Activated effector memory CD4-positive, alpha-beta T cell treated with Interleukin-2 at 50 U/mL for 16 hours (primary cell): ENCODE data around the gene HDHD2.
A peak's percentile ranks its signal among the peaks of the same experiment; 100 is the strongest.

Experiments used
- DNase-seq: peaks from one replicate; pipeline ENCODE4 v3.0.0-alpha.2; 2020

HDHD2 gene

DNA sequence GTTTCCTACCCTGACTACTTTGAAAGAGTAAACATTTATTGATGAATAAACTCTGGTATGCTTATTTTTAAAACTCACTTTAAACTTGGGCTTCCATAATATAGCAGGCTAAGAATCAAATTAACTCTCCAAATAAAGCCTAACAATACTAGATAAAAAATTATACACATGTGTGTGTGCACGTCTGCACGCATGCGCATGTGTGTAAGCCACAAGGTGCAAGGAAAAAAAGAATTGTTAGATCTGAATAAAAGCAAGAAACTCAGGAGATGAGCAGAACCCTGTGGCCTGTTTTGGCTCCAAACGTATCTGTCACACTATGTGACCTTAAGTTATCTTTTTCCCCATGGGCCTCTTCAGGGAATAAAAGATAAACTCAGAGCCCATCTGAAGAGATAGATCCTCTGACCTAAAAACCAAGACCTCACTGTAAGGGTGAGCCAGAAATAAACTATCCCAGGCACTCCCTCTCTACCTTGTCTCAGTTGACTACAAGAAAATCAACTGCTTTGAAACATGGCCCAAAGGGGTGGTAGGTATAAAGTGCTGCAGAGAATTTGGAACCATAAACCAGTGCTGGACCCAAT lies 6.3 kb downstream of the HDHD2 start:
- DNase-seq: no peak

DNA sequence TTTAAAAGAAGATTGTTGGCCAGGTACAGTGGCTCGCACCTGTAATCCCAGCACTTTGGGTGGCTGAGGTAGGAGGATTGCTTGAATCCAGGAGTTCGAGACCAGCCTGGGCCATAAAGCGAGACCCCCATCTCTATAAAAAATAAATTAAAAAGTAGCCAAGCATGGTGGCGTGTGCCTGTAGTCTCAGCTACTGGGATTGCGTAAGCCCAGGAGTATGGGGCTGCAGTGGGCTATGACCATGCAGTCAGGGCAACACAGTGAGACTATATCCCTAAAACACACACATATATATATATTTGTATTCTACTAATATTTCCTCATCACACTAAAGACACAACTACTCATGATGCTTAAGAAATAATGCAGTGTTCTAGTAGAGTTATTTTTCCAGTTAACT lies 7.1 kb downstream of the HDHD2 start:
- DNase-seq: no peak

DNA sequence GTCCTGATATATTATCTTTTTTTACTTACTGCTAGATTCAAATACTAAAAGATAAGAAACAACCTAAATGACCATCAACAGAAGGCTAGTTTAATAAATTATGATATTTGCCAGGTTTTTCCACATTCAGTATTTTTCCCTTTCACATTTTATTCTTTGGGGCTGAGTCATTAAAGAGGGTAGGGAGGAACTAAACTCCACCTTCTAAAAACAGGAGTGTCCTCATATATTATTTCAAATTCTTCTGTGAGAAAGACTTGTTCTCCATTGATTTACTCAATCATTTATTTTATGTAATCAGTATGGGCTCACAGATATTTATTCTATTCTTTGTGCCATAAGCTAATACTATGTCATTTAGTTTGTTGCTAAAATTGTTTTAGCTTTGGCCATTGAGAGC lies 9.0 kb downstream of the HDHD2 start:
- no peak for DNase-seq

DNA sequence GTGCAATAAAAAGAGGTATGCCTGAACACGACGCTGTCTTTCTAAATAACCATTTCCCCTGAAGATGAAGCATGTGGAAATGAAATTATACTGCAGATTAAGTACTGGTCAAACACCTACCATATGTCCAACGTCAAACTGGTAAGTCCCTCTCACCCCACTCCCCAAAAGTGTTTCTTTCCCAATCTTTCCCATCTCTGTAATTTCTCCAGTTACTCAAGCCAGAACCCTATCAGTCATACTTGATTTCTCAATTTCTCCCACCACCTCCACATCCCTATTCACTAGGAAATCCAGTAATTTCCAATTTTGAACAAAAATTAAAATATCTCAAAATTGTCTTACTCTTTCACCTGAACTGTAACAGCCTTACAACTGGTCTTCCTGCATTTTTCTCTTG lies 29.2 kb downstream of the HDHD2 start:
- DNase-seq: no peak

DNA sequence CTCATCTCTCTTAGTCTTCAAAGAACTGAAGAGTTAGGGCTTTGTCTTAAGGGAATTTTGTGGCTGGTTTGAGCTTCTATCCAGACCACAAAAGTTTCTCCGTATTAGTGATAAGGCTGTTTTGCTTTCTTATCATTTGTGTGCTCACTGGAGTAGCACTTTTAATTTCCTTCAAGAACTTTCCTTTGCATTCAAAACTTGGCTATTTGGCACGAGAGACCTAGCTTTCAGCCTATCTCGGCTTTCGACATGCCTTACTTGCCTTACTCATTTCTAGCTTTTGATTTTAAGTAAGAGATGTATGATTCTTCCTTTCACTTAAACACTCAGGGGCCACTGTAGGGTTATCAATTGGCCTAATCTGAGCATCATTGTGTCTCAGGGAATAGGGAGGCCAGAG lies 29.9 kb downstream of the HDHD2 start:
- DNase-seq: no peak

DNA sequence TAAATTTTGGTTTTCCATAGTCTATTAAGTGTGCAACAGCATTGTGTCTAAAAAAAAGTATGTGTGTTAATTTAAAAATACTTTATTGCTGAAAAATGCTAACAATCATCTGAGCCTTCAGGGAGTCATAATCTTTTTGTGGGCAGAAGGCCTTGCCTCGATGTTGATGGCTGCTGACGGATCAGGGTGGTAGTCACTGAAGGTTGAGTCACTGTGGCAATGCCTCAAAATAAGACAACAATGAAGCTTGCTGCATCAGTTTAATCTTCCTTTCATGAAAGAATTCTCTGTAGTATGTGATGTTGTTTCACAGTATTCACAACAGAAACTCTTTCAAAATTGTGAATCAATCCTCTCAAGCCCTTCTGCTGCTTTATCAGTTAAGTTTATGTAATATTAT lies 31.3 kb downstream of the HDHD2 start:
- DNase-seq: no peak

DNA sequence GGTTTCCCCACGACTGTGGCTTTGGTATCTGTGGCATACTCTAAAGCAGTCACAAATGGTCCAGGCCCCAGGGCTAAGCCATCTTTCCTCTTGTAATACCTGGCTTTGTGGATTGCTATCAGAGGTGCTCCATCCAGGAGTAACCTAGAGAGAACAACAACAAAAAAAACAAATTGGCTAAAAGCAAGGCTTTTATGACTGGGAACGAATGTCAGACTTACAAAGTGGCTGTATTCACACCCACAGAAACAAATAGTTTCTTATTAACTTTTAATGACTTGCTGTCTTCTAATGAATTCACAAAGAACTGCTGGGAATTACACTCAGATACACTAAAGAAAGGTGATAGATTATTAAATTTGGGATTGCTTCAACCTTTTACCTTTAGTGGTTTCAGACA lies 35.1 kb downstream of the HDHD2 start:
- DNase-seq: no peak

DNA sequence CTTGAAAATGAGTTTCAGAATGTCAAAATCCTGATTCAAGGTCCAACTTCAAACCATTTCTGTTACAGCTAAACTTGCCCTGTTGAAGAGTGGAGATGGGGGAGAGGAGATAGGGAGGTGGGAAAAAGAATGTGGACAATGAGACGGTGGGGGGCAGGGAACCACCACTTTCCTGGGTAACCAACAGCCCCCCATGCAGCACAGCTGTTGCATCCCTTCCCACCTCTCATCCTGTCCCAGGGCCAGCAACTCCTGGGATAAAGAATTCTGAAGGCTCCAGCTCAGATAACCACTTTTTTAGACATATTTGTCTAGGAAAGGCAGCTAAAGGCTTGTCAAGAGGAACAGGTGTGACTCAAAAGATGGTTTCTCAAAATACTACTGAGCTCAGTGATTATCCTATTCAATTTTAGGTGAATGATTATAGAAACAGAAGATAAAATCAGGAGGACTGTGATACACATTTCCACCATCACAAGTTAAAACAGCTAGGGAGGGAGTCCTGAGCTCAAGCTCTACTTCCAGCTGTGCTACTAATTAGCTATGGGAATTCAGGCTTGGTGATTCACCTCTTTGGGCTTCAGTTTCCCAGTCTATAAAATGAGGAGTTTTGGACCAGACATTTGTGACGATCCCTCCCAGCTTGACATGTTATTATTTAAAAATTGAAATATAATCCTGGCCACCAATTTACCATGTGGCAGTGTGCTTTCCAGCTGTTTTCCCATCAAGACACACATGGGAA lies 36.3 kb downstream of the HDHD2 start:
- no peak for DNase-seq

DNA sequence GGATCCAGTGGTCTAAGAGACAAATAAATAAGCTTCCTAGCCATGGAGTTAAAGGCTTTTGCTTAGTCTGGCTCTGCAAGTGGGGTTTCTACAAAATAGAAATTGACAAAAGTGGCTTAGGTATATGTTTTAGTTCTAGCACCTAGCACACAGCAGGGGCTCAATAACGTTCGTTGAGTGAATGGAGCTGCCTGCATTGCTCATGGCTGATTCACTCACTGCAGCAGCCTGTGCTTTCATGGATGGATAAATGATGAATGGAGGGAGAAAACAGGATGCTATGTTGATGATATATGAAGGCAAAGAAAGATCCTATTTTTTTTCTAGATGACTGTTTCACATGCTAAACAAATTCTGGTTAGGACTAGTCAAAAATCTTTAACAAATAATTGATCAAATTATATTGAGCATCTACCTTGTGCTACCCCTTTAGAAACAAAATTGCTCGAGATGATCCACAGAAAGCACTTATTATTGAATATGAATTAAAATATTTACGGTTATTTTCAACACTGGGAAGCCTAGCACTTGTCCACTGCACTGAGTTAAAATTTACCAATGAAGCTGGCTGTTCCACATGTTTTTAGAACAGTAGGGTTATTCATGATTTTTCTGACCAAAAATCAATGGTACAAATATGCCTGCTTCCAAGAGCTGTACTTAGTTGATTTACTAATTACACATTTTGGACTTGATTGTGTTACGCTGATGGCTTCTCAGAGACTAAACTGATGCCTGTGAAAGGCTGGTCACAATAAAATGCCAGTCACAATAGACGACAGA lies 39.6 kb downstream of the HDHD2 start:
- DNase-seq: no peak

DNA sequence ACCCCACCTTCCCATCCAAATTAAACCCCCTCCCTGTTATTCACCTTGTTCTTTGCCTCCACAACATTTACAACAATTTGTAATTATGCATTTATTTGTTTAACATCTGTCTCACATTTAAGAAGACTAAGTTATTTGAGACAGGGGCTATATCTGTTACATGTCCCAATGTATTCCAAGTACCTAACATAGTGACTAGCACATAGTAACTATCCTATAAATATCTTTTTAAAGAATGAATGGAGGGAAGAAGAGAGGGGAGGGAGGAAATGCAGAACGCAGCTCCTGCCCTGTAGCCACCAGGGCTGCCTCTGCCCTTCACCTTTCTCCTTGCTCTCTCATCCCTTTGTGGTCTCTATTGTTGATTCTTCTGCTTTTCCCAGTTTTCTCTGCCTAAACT lies 40.6 kb downstream of the HDHD2 start:
- no peak for DNase-seq

DNA sequence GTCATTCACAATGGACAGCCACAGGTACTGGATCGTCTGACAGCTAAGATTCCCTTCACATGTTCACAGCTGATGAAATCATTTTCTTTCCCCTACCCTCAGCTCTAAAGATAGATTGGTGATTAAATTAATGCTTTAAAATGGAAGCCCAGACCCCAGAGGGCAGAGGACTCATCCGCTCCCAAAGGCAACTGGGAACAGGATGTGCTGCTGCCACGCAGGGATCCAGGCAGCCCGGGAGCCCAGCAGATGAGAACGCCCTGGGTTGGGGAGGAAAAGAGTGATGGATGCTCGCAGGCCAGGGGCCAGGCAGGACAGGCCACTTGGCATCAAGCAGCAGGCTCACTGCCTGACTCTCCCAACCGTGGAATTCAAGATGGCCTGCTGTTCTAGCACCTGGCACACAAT lies 41.3 kb downstream of the HDHD2 start:
- DNase-seq: no peak

DNA sequence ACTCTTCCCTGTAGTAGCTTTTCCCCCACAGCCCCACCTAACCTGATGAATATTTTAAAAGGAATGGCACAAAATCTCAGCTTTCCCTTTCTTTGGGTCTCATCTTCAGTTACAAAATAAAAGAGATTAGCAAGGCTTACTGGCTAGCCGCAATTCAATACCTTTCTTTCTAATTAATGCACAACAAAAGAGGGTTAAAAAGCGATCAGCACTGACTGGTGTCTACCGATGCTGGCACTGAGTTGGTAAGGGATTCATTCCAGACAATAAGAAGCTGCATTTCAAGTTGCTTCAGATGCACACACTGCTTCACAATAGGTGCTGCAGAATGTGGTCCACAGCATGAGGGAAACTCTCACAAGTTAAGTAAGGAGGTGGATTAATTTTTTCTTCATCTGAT lies 41.9 kb downstream of the HDHD2 start:
- no peak for DNase-seq

DNA sequence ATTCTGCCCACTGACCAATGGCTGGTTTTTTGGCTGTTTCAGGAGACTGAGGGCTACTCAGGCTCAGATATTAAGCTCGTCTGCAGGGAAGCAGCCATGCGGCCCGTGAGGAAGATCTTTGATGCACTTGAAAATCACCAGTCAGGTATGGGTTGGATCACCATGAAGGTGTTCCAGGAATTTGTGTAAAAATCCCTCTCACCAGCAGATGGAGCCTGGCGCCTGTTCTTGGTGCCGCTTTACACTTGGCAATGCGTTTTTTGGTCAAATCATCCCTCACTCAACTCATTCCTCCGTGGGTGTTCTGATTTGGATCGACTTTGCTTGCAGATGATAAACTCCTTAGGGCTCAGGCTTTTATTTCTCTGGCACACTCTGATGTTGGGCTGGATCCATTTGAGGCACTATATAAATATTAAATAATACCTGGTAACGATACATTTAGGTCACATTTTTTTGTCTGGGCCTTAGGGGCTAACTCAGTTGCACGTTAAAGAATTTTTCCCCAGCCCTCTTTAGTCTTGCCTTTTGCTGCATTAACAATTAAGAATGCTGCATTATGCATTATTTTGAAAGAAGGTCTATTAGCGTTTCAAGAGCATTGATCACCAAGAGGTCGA lies 50.0 kb downstream of the HDHD2 start:
- peak; percentile 25 for DNase-seq

DNA sequence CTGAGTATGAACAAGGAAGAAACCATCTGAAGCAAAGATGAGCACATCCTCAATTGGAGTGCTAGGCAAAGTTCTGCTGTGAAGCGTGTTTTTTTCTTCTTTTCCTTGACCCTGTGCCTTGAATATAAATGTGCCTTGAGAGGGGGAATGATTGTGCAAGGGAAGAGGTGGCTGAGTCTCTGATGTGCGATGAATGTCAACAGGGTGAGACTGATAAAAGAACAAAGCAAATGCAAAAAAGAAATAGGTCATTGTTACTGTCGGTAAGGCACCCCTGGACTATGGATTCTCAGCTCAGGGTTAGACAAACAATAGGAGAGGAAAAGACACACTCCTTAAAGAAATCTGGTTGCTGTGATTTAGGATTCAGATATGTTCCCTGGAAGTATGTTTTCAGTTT lies 54.5 kb downstream of the HDHD2 start:
- no peak for DNase-seq

DNA sequence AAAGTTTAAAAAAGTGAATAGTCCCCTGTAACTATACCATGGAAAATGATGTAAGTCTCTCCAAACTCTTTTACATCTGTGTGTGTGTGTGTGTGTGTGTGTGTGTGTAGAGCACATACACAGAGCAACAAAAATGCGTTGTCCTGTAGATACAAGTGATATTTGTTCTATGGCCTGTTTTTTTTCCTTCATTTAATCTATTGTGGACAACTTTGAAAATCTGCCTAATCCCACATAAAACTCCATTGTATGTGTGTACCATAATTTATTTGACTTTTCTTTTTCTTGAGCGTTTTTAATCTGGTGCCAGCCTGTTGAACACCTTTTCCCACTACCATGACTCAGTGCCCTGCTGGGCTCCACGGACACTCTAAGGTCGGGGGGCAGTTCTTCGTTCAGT lies 62.6 kb downstream of the HDHD2 start:
- DNase-seq: no peak

DNA sequence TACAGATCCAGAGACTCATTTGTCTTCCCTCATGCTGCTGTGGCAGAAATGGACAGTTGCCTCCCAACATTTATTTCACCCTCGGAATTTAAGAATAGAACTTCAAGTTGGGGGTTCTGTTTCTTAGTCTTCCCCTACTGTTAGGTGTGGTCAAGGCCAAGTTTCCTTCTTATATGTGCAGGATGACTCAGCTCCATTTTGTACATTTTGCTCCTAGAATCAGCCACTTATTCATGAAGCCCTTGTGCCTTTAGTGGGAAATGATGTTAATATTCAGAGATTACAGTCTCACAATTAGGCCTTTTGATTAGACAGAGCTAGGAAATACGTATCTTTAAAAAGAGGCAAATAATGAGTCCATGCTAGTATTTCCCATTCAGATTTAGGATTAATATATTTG lies 68.7 kb downstream of the HDHD2 start:
- no peak for DNase-seq

DNA sequence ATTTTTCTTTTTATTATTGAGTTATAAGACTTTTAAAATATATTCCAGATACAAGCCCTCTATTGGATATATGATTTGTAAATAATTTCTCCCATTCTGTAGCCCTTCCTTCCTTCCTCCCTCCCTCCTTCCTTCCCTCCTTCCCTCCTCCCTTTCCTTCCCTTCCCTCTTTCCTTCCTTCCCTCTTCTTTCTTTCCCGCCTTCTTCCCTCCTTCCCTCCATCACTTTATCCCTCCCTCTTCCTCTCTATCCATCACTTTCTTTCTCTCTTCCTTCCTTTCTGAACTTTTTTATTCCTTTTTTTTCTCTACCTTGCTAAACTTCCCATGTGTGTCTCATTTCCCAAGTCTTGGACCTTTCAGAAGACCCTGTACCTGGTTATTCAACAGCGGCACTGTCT lies 69.4 kb downstream of the HDHD2 start:
- no peak for DNase-seq

DNA sequence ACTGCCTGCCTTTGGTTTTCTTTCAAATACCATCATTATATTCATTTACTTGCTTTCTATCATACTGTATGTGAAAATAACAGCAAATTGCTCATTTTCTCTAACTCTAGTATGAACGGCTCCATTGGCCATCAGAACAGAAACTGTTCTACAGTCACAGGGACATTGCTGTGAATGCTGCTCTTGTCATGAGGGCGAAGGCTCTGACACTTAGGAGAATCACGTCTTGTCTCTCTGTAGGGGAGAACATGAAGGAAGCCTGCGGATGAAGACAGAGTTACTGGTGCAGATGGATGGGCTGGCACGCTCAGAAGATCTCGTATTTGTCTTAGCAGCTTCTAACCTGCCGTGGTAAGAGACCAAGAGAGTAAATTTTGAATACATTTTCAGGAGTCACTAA lies 73.2 kb downstream of the HDHD2 start:
- no peak for DNase-seq

DNA sequence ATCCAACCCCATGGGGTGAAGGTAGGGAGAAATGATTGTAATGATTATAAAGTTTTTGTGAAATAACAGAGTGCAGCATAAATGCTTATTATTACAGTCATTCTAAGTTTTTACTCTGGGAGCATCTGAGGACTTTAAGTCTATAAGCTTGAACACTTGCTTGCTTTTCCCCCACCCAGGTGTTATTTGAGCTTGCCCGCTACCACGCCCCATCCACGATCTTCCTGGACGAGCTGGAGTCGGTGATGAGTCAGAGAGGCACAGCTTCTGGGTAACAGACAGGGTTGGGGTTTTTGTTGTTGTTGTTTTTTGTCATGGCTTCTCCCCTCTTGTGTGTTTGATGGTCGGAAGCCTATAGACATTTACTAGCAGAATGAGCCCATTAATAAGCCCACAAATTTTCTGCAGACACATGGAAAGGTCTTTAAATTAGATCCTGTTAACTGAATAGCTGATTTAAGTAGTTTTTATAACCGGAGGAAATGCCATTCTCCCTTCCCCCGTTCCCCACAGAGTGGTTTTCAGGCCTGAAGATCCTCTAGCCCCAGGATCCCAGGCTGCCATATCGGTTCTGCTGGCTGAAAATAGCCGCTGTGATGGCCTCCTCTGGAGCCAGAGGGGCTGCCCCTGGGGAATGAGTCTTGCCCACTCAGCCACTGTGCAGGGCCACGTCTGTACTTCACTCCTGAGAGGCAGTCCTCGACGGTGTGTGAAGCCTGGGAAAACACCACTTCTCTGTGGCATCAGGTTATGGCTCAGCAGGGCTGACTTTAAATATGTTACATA lies 75.0 kb downstream of the HDHD2 start:
- no peak for DNase-seq

DNA sequence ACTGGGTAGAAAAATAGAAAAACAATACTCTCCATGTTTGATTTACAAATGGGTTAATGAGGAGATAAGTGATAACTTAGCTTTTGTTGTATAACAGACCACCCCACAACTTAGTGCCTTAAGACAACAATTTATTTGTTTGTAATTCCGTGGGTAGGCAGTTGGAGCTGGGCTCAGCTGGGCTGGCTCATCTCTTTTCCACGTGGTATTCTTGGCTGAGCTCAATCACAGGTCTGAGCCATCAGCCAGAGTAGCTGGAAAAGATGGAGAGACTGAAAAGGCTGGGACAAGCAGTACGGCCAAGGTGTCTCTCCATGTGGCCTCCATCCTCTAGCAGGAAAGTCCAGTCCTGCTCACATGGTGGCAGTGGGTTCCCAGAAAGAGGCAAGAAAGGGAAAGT lies 82.7 kb downstream of the HDHD2 start:
- DNase-seq: no peak

DNA sequence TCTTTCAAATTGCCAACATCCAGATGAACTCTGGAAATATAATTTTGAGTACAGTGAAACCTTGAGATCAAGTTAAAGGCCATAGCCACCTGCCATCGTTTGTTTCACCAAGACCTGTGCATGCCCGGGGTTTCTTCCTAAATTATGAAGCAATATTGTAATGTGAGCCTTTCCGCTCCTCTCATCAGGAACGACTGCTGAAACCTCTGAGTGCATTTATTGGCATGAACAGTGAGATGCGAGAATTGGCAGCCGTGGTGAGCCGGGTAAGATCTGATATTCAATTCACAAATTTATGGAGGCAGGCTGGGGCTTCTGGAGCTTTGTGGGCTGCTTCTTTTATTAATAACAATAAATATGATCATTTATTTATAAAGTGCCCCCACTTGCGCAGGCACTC lies 87.2 kb downstream of the HDHD2 start:
- DNase-seq: no peak

DNA sequence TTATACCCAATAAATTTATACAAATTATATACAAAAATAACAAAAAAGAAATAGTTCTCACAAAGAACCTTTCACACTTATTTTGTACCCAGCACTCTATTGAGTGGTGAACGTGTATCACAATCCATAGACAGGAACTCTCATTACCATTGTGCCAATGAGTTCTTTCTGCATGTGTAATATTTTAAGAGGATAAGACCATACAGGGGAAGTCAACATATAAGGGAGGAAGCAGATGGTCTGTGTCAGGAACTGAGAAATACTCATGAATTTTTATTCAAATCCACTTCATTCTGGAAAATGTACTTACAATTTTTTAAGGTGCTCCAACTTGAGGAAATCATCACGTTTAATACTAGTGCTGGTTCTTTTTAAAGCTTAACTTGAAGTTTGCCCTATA lies 87.8 kb downstream of the HDHD2 start:
- DNase-seq: no peak
